GM23248 (cell line): ENCODE data around the gene SELENOS.

Experiments used
- EZH2 ChIP-seq: fragments of 200-600 bp; sonication (generic); IDR thresholded peaks from 2 replicates; pipeline ENCODE4 v1.6.1; 2018; ENCODE audit warnings: antibody characterized with exemption, mild to moderate bottlenecking; ENCODE audit not compliant: insufficient read depth, poor library complexity, severe bottlenecking
- EZH2phosphoT487 ChIP-seq: fragments of 200-600 bp; sonication (generic); IDR thresholded peaks from 2 replicates; pipeline ENCODE4 v1.6.1; 2018; ENCODE audit warnings: antibody characterized with exemption, moderate library complexity, mild to moderate bottlenecking, low read depth; ENCODE audit not compliant: insufficient read depth

GRCh38 chr15:101228313-101228712 lies 49.0 kb downstream of the SELENOS start:
- TF ChIP-seq EZH2 (no peak), EZH2phosphoT487 (no peak)
